NK-92 (cell line): ENCODE results near the gene DLX4.

Experiments used
- DNase-seq: peaks from one replicate; lab custom pipeline; 2025; ENCODE audit not compliant: unreplicated experiment; lab: John Stamatoyannopoulos, UW

The DLX4 gene, protein sequence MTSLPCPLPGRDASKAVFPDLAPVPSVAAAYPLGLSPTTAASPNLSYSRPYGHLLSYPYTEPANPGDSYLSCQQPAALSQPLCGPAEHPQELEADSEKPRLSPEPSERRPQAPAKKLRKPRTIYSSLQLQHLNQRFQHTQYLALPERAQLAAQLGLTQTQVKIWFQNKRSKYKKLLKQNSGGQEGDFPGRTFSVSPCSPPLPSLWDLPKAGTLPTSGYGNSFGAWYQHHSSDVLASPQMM

DNA sequence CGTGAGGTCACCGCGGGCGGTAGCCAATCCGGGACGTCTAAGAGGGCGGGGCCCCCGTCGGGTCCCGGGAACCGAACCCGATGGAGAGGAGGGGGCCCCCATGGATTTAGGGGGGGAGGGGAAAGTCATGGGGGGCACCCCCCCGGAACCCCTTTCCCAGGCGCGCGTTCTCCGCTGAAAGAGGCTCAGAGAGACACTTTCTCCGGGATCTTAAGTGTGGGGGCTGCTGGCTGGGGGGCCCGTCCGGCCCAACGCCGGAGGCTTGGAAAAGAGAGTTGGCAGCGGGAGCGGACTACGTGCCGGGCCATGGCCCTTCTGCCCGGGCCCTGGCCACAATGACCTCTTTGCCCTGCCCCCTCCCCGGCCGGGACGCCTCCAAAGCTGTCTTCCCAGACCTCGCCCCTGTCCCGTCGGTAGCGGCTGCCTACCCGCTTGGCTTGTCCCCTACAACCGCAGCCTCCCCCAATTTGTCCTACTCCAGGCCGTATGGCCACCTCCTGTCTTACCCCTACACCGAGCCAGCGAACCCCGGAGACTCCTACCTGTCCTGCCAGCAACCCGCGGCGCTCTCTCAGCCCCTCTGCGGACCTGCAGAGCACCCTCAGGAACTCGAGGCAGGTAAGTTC is at the start of gene DLX4:
DLX4 (plus strand) TSS at position 57 of the 626 bp plus-strand sequence; CDS start at position 336, 279 bp downstream.
- no peak for DNase-seq

DNA sequence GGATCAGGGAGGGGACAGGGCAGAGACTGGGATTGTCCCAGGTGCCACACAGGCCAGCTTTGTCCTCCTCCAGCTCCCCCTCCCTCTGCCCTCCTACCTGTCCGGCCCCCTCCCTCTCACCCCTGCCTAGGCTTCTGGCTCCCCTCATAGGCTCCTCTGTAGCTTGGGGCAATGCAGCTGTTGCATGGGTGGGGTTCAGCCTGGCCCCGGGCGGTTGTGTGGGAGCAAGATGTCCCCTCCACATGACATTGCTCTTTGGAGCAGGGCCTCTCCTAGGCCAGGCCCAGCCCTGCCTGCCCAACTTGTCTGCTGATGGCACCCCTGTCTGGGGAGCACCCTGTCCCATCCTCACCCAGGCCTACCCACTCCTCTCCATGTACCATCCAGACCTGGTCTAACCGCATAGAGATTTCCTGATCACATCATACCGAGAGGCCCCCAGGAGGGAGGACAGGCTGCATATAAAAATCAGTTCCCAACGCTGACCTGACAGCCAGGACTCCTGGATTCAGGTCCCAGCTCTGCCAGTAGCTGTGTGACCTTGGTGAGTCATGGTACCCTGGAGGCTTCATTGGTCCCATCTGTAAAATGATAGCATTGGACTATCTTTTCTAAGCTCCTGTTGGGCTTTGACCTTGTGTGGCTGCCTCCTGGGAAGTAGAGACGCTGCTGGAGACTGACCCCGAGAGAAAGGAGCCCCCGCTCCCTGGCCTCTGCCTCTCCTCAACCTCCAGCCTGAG is 48.8 kb upstream of the DLX4 start:
- DNase-seq = no peak

DNA sequence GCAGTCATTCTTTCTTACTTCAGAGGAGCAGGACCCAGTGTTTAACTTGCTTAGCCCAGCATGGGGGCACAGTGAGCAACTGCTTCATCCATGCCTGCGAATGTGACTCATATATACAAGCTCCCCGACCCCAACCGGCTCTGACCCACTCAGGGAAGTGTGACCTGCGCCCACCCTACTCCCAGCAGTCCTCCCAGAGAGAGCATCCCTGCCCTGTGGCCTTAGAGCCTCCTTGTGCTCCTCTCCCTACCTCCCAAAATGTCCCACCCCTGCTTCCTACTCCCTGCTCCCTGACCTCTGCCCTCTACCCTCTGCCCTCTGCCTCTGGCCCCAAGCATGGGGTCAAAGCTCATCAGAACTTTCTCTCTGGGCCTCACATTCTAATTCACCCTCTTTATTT is 46.9 kb upstream of the DLX4 start:
- no peak for DNase-seq

DNA sequence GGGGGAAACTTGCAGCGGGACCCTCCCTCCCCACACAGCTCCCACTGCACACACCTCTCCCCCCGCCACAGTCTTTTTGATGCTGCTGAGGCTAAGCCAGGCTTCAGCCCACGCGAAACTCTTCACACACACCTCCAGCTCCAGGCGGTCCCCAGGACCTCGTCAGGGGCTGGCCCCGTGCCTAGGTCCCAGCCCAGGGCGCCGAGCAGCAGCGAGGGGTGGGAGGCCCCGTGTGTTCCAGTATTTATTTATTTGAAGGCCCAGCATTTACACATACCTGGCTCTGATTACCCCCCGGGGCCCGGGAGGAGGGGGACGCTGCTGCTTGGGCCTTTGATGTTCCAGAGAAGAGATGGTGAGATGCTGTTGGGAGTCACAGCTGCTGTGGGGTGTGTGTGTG is 44.9 kb upstream of the DLX4 start:
- DNase-seq = no peak

DNA sequence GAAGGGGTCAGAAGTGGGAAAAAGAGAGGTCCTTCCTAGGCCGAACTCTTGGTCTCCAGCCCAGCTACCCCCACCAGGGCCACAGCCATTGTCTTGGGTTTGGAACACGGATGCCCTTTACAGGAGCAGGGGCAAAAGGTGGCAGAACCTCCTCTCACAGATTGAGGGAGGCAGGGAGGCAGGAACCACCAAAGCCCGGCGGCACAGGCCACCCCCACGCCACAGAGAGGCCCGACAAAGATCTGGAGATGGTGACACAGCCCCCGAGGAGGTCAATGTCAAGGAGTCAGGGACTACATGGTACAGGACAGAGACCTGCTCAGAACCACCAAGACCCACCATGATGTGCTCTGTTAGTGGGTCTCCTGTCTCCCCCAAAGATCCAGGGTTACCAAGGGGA is 44.4 kb upstream of the DLX4 start:
- no peak for DNase-seq

DNA sequence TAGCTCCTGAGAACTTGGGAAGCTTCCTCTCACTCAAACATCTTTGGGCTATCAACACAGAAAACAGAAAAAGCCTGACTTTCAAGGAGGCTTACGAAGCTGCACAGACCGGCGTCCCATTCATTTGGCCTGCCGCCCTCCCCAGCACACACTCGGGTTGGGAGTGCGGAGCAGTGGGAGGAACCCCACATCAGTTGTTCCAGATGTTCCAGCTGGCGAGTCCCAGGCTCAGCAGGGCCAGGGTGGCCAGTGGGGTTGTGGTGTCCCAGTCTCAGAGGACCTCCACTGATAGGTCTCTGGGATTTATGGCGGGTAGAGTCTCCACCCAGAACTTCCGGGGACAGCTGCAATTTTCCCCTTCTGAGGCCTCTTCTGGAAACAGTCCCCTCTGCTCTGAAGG is 43.1 kb upstream of the DLX4 start:
- no peak for DNase-seq

DNA sequence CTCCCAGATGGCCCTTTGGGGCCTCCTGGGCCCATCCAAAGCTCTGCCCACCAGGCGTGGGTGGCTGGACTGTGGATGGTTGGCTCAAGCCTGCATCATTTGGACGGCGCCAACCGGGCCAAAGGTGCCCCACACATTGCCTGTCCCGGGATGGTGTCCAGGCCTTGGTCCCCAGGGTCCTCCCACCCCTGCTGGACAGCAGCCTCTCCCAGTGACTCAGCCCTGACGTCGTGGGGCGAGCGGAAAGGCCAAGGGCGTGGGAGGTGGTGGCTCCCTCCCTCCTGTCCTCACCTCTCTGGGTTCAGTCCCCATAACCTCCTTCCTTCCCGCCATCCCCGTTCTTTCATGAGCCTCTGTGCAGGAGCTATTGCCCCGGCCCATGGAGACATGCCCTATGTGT is 42.1 kb upstream of the DLX4 start:
- no peak for DNase-seq

DNA sequence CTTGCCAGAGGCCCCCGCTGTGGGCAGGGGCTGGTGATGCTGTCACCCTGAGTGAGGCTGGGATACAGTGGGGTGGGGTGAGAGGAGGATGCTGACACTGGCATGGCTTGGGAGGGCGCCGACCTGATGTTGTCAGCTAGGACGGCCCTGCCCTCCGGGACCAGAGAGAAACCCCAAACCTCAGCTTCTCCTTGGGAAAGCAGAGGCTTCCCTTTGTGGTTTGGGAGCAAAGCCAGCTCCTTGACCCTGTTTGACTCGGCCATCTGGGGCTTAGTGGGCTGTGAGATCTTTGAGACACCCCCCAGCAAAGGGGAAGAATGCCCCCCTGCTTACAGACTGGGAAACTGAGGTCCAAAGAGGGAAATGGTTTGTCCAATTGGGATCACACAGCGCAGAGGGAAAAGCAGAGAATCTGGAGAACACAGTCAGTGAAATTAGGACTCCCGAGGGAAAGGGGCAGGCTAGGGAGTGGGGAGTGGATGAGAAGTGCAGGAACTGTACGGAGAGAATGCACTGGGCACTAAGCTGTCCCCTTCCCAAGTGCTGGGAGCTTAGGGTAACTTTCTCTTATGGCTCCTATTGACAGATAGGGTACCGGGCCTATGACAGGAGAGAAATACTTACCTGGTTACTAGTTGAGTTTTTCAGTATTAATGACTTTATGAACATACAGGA is 40.7 kb upstream of the DLX4 start:
- DNase-seq = no peak

DNA sequence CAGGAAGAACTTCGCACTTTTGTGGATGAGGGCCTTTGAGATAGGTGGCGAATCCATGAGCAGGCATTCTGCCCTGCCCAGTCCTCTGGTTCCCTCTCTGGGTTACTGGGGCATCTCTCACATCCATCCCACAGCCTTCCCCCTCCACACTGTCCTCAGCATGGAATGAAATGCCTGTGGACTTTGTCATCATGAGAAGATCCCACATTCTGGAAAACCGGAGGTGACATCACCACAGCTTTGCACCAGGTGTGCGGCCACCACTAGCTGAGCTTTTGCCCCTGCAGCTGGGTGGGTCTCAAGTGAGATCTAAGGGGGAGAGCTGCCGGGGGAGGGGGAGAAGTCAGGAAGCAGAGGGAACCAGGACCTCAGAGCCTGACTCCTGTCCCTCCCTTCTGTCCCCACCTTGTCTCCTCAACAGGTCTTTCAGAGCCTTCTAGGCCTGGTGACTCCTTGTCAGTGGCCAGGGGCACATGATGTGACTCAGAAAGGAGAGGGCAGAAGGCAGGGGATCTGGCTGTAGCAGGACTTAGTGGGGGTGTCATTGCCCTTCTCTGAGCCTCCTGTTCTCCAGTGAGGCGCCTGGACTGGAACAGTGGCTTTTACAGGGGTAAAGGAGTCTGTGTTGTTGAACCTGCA is 40.0 kb upstream of the DLX4 start:
- DNase-seq = no peak

DNA sequence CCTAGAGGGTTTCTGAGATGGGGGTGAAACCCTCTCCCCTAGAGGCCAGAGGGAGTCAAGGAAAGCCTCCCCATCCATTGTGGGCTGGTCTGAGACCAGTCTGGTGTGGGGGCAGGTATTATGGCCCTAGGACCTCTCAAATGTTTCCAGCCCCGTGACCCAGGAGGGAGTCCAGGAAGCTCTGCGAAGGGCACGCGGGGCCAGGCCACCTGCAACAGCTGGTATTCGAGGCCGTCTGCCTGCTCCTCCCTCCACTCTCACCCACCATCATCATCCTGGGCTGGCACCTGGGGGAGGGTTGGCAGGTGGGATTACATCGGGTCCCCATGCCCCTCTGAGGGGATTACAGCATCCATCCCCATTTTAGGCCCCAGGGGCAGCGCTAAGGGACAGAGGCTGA is 38.1 kb upstream of the DLX4 start:
- no peak for DNase-seq

DNA sequence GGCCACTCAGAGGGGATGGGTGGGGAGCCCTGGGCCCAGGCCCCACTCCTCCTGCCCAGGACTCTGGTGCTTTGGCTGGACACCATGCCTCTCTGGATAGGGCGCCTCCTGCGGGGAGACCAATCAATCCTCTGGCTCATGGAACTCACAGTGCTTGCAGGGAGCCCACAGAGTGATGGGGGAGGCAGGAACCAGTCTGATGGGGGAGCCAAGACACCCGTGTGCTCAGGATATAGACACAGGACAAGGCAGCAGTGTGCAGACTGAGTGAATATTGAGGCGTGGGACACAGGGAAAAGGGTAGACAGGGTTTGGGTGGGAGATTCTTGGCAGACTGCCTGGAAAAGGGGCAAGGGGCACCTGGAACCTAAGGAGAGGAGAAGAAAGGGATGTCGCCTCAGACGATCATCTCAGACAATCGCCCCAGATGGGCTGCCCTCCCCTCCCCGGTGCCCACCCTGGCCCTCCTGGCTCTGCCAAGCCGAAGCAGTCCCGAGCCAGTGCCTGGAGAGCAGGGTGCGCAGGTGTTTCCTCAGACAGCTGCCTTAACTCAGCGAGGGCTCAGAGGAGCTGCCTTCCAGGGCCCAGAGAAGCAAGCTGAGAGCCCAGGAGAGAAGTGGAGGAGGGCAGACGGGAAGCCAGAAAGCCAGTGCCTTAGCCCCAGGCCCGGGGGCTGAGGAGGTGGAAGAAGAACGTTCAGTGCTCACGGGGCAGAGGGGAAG is 37.4 kb upstream of the DLX4 start:
- DNase-seq = no peak

DNA sequence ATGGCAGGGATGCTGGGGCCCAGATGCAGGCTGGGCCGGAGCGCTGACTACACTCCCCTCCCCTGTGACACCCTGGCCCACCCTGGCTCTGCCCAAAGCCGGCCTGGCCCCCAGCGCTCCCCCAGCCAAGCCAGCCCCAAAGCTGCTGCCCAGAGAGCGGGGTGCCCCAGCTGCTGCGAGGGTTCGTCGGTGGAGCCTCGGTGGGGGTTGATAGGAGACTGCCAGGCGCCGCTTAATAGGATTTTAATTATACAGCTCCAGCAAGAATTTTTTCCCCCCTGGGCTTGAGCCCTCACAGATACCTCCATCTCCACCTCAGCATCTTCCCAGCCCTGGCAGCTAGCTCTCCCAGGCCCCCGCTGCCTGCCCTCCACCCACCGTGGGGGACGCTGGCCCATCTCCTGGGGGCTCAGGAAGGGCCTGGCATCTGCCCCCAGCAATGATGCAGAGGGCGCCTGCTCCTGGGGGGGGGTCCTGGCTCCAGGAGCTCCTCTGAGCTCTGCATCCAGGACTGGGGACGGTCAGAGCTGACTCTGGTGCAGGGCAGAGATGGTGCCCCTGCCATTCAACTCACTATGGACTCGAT is 36.8 kb upstream of the DLX4 start:
- DNase-seq = no peak

DNA sequence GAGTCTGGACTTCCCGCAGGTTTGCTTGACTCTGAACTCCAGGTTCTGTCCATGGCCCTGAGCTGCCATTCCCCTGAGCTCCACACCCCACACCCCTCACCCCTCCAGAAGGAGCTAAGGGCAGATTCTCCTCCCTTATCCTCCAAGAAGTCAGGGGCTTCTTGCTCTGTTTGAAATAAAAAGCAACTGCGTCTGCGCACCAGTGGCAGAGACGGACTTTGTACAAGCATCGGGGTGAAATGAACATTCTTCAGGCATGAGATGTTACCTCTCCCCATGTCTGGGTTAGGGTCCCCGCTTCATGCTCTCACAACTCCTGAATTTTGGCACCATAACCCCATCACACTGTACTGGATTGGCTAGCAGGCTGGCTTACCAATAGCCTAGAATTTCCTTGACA is 36.1 kb upstream of the DLX4 start:
- no peak for DNase-seq

DNA sequence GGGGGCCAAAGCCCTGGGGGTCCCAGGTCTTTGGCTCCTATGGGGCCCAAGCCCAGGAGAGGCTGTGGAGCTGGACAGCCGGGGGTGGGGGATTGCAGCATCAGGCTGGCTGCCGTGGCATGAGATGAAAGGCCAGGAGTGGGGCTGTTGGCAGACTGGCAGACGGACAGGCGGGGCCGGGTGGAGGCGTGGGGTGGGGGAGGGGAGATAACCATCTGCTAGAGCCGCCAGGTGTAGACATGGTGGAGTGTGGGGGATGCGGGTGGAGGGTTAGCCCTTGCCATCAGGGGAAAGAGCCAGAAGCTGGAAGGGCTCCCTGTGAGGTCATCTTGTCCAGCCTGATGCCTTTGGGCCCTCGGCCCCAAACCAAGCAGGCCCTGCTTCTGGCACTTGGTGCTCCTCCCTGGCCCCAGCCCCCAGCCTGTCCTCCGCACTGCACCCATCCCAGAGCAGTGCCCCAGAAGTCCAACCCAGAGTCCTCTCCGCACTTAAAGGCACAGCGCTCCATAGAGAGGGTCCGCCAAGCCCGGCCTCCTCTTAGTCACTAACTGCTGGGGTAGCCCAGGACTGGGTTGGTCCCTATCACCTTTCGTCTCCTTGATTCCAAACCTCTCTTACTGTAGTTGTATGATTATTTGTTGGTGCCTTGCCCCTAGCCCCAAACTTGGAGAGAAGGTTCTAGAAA is 33.3 kb upstream of the DLX4 start:
- no peak for DNase-seq

DNA sequence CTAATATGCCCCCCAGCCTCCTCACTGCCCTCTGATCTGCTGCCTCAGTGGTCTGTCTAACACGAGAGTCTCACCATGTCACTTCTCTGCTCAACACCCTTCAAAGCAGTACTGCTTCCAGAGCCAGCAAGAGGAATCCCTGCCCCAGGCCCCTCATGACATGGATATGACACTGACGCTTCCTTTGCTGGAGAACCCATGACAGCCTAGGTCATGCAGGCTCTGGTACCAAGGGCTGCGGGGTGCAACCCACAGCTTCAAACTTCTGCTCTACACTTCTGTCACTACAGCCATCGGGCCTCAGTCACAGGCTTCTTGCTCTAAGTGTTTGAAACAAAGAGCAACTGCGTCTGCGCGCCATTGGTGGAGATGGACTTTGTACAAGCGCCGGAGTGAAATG is 32.6 kb upstream of the DLX4 start:
- DNase-seq = no peak

DNA sequence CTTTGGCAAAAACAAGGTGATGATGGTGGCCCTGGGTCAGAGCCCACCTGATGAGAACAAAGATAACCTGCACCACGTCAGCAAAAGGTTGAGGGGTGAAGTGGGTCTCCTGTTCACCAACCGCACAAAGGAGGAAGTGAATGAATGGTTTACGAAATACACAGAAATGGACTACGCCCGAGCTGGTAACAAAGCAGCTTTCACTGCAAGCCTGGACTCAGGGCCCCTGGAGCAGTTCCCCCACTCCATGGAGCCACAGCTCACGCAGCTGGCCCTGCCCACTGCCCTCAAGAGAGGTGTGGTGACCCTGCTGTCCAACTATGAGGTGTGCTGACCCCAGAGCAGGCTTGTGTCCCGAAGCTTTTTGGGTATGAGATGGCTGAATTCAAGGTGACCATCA is 29.7 kb upstream of the DLX4 start:
- DNase-seq = no peak

DNA sequence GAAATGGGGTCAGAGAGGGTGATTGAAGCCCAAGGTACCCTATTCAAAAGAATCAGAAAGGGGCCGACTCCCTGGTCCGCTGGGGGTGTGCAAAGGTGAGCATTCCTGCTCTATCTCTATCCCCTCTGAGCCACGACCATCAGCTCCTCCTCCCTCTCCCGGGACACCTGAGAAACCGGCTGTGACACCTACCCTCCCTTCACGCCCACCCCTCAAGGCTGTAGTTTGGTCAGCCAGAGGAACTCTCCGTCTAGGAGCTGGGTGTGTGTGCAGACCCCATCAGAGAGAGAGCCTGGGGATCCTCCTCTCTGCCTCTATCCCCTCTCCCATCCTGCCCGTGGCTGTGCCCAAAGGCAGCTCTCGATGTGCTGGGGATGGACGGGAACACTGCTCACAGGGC is 27.6 kb upstream of the DLX4 start:
- no peak for DNase-seq

DNA sequence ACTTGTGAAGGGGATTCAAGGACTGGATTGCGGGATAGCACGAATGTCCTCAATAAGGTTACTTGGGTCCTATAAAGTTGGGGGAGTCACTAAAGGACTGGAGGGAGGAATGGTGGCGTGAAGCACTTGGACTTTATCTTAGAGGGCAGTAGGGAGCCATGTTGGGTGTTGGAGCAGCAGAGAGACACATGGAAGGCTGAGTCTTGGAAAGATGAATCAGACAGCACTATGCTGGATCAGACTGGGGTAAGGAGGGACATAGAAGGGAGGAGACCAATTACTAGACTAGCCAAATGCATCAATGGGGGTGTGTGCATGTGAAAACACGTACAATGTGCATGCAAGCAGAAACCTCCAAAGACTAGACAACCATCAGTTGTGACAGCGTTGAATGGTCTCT is 26.0 kb upstream of the DLX4 start:
- no peak for DNase-seq

DNA sequence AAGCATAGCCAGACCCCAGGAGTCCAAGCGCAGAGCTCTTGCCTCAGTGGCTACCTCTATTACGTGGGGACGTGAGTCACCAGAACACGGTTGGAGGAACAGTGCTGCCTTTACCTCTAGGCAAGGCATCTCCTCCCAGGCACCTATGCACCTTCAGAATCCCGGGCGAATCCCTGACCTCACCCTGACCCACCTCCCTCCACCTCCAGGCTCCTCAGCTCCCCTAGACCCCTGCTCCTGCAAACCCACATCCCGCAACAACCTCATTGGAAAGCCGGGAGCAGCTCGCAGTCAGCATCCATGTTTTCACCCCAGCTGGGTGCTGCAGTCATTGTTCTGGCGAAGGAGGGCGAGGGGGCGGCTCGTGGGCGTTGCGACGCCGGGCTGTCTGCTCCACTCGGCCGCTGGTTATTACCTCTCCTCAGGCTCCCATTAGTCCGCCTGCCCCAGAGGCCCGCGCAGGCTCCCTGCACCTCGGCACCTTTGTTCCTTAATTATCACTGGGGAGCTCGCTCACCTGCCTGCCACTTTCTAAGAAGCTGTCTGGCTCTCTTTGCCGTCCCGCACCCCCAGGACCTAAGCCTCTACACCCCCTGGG is 24.6 kb upstream of the DLX4 start:
- DNase-seq = no peak
